Keratinocyte (primary cell): ENCODE data around the gene PRKN.

Source experiments
- EZH2 ChIP-seq: IDR thresholded peaks from one replicate; pipeline ENCODE4 v1.6.1; 2012; ENCODE audit warnings: inconsistent platforms, mild to moderate bottlenecking, low read length, moderate library complexity
- TF ChIP-seq, protein P1 (sequence below), 3 experiments: IDR thresholded peaks in 1 of 3; conservative IDR thresholded peaks in 1 of 3; optimal IDR thresholded peaks in 1 of 3; 2 replicates in 2 of 3; 3 replicates in 1 of 3; pipeline versions ENCODE3 to v1.5.1; 2011; ENCODE audit warnings: low read length in 3 of 3, mild to moderate bottlenecking in 3 of 3, moderate library complexity in 2 of 3, control low read depth in 1 of 3, inconsistent platforms in 1 of 3; ENCODE audit not compliant: insufficient read depth in 2 of 3; ENCODE audit errors: extremely low read depth in 1 of 3

DNA sequence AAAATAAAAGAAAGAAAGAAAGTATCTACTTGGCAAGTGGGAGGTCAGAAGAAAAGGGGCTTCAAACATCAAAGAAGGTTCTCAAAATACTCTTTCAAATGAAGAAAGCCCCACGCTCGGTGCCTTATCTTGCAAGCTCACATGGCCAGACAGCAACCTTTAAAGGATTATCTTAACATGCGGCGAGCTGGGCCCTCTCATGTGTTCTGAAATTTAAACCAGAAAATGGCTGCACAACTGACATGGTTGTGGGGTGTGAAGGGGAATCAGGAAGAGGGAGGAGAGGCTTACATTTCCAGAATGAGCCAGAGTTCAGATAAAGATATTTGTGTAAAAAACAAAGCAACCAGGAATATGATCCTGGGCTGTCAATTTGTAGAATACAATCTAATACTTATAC, 363.1 kb downstream of the PRKN start:
- TF ChIP-seq, protein P1, sequence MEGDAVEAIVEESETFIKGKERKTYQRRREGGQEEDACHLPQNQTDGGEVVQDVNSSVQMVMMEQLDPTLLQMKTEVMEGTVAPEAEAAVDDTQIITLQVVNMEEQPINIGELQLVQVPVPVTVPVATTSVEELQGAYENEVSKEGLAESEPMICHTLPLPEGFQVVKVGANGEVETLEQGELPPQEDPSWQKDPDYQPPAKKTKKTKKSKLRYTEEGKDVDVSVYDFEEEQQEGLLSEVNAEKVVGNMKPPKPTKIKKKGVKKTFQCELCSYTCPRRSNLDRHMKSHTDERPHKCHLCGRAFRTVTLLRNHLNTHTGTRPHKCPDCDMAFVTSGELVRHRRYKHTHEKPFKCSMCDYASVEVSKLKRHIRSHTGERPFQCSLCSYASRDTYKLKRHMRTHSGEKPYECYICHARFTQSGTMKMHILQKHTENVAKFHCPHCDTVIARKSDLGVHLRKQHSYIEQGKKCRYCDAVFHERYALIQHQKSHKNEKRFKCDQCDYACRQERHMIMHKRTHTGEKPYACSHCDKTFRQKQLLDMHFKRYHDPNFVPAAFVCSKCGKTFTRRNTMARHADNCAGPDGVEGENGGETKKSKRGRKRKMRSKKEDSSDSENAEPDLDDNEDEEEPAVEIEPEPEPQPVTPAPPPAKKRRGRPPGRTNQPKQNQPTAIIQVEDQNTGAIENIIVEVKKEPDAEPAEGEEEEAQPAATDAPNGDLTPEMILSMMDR (optimal IDR thresholded peaks at IDR 0.05 in 1 of 3, IDR thresholded peaks at IDR 0.05 in 1 of 3, conservative IDR thresholded peaks at IDR 0.05 in 1 of 3; ENCODE audit: extremely low read depth in 1 of 3, insufficient read depth in 2 of 3, low read length in 3 of 3): no peak
- no peak for TF ChIP-seq EZH2
